Esophagus squamous epithelium (tissue), 5 donors: ENCODE measurements around the gene RAB40C. TPM values are rescaled to one million over a fixed set of nuclear protein-coding genes. Genes with fewer than 3 reads are reported as not detected.

Source experiments
- DNase-seq: peaks from one replicate; lab custom pipeline; 2025; lab: John Stamatoyannopoulos, UW
- H3K27ac ChIP-seq, 4 donors: fragments of 200-600 bp; sonication (generic); one replicate each; pipeline ENCODE4 v1.5.1; 2016 to 2019; ENCODE audit warnings: mild to moderate bottlenecking in 1 of 4
- H3K27me3 ChIP-seq, 4 donors: fragments of 200-600 bp; sonication (generic); 1 replicate in 3 of 4; 2 replicates in 1 of 4; pipeline versions ENCODE4 v1.5.1 to v1.6.0; 2017 to 2021; ENCODE audit warnings: antibody characterized with exemption in 1 of 4
- H3K36me3 ChIP-seq, 3 donors: fragments of 200-600 bp; sonication (generic); one replicate each; pipeline ENCODE4 v1.5.1; 2016 to 2019
- H3K4me1 ChIP-seq, 3 donors: fragments of 200-600 bp; sonication (generic); one replicate each; pipeline ENCODE4 v1.5.1; 2017 to 2019
- H3K4me3 ChIP-seq, 4 donors: fragments of 200-600 bp; sonication (generic); 1 replicate in 3 of 4; 2 replicates in 1 of 4; pipeline ENCODE4 v1.5.1; 2016 to 2019; ENCODE audit warnings: mild to moderate bottlenecking in 2 of 4, moderate library complexity in 1 of 4
- H3K9me3 ChIP-seq, 3 donors: fragments of 200-600 bp; sonication (generic); one replicate each; pipeline ENCODE4 v1.5.1; 2016 to 2019
- CTCF ChIP-seq, 6 experiments: fragments of 450-650 bp in 4 of 6; fragments of 200-600 bp in 2 of 6; sonication (generic) in 2 of 6; IDR thresholded peaks; one replicate each; pipeline ENCODE4 v1.5.1; 2016 to 2019; ENCODE audit warnings: antibody characterized with exemption in 6 of 6, mild to moderate bottlenecking in 4 of 6, moderate library complexity in 4 of 6
- POLR2A ChIP-seq, 4 donors: fragments of 450-650 bp; IDR thresholded peaks; one replicate each; pipeline ENCODE4 v1.6.1; 2017; ENCODE audit warnings: antibody characterized with exemption in 4 of 4, mild to moderate bottlenecking in 4 of 4, moderate library complexity in 3 of 4
- WGBS, 2 donors: methylation state at CpG; one replicate each; pipeline ENCODE4 v1.1.5; 2018; 5-methylcytosine and 5-hydroxymethylcytosine counted together
- intact Hi-C: fragments of 100-400 bp; cut with DNase I; formaldehyde crosslinking; loops from one replicate; pipeline ENCODE4 v1.15.0; 2022
- total RNA-seq, 4 donors: library from RNA; depleted of rRNA; stranded (reverse); fragments of >200 nt; gene quantifications; one replicate each; pipeline ENCODE4 v1.1.0, GENCODE V29; 2016
- donor health status: DM: yes; HTN: yes; CAD: no.

Gene RAB40C
- total RNA-seq, 4 donors from 2014 or later, result 14.2 to 31.4 (median 20.3) TPM

GRCh38 chr16:651844-652243 lies 62.0 kb downstream of the RAB40C start:
- Histone ChIP-seq H3K4me1 (peaks cover 22 to 41% (median 30%) of the 10 kb centered on the region in 3 donors), H3K27ac (no peak overlapping the region), H3K36me3 (peaks cover 0 to 48% (median 5%) of the 10 kb centered on the region in 3 donors), H3K9me3 (no peaks in the 10 kb centered on the region), H3K4me3 (no peak overlapping the region), H3K27me3 (no peaks in the 10 kb centered on the region)
- WGBS, 2 donors, result 40% methylated on average over 1 of the region's 22 CpGs; no CpG with 5 or more reads in 1 of the 2 donors
- intact Hi-C loops, result no loop called here
- no peak for TF ChIP-seq CTCF (IDR thresholded peaks at IDR 0.05)
- no peak for TF ChIP-seq POLR2A (IDR thresholded peaks at IDR 0.05)
- DNase-seq, result no peak

- DNase-seq, result no peak
- WGBS, 2 donors, result 31 to 80% methylated on average over 2 to 5 of the region's 28 CpGs
- Histone ChIP-seq H3K4me1 (peaks cover 18 to 33% (median 22%) of the 10 kb centered on the region in 3 donors), H3K36me3 (peaks cover 0 to 57% (median 5%) of the 10 kb centered on the region in 3 donors), H3K4me3 (no peak overlapping the region), H3K9me3 (no peaks in the 10 kb centered on the region), H3K27ac (no peak overlapping the region), H3K27me3 (no peaks in the 10 kb centered on the region)
- TF ChIP-seq POLR2A (IDR thresholded peaks at IDR 0.05) (no peak), CTCF (IDR thresholded peaks at IDR 0.05) (no peak)
- intact Hi-C loops, result no loop called here
Observed at GRCh38 chr16:652454-653305, 62.8 kb downstream of the RAB40C start.

- Histone ChIP-seq H3K9me3 (no peaks in the 10 kb centered on the region), H3K36me3 (peaks cover 0 to 70% (median 5%) of the 10 kb centered on the region in 3 donors), H3K4me3 (no peak overlapping the region), H3K4me1 (peaks cover 10 to 20% (median 13%) of the 10 kb centered on the region in 3 donors), H3K27ac (no peak overlapping the region), H3K27me3 (no peaks in the 10 kb centered on the region)
- intact Hi-C loops, result no loop called here
- WGBS, 2 donors, result 89 to 95% methylated on average over 10 to 12 of the region's 12 CpGs
- DNase-seq, result no peak
- TF ChIP-seq CTCF (IDR thresholded peaks at IDR 0.05) (no peak), POLR2A (IDR thresholded peaks at IDR 0.05) (no peak)
Observed at GRCh38 chr16:654034-654433, 64.2 kb downstream of the RAB40C start.

- H3K4me1 ChIP-seq, result peaks cover 10 to 18% (median 13%) of the 10 kb centered on the region in 3 donors
- H3K27ac ChIP-seq, result no peak overlapping the region
- H3K4me3 ChIP-seq, result no peak overlapping the region
- WGBS, 2 donors, result 86% methylated on average over 11 of the region's 22 CpGs; no CpG with 5 or more reads in 1 of the 2 donors
- peaks cover 0 to 69% (median 5%) of the 10 kb centered on the region in 3 donors for H3K36me3 ChIP-seq
- intact Hi-C loops, result no loop called here
- no peaks in the 10 kb centered on the region for H3K9me3 ChIP-seq
- no peak for DNase-seq
- TF ChIP-seq POLR2A (IDR thresholded peaks at IDR 0.05) (no peak), CTCF (IDR thresholded peaks at IDR 0.05) (no peak)
- H3K27me3 ChIP-seq, result no peaks in the 10 kb centered on the region
Observed at GRCh38 chr16:657487-657886, 67.6 kb downstream of the RAB40C start.
